ENCODE measurements around the gene IL6ST. TPM values are rescaled to one million over a fixed set of nuclear protein-coding genes. Genes with fewer than 3 reads are reported as not detected.
A peak's percentile ranks its signal among the peaks of the same experiment; 100 is the strongest.

IL6ST gene
- polyA plus RNA-seq, 1 donor (not counting 4 experiments of a cell fraction or from before 2014, with no cell fraction given): 41.3 TPM

DNA sequence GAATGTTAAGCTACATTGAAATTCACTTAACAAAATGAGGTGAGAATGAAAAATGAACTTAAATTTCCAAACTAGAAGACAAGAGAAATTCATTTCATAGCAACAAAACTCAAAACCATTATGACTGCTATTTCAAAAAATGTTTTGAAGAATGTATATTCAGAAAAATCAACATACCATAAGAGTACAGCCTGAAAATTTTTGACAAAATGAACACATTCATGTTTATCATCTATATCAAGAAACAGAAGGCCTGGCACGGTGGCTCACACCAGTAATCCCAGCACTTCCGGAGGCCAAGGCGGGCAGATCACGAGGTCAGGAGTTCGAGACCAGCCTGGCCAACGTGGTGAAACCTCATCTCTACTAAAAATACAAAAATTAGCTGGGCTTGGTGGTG lies 4.2 kb upstream of the IL6ST start:
- Histone ChIP-seq H3K9me1 (ENCODE audit: control insufficient read depth, extremely low read depth, insufficient read depth, low read length) (no peaks in the 10 kb centered on the region), H3K27ac (ENCODE audit: control insufficient read depth, insufficient read depth, low read length) (no peak overlapping the region), H3K27me3 (ENCODE audit: control insufficient read depth, extremely low read depth, insufficient read depth, low read length) (no peaks in the 10 kb centered on the region), H3K36me3 (ENCODE audit: control insufficient read depth in 2 of 2, extremely low read depth in 1 of 2, insufficient read depth in 2 of 2, low read length in 2 of 2) (no peaks in the 10 kb centered on the region), H3K4me2 (ENCODE audit: control insufficient read depth, extremely low read depth, insufficient read depth, low read depth, low read length) (no peak overlapping the region), H3K9me3 (ENCODE audit: control insufficient read depth, low read depth, low read length) (no peaks in the 10 kb centered on the region), H3K4me3 (ENCODE audit: control insufficient read depth in 2 of 3, extremely low read depth in 1 of 3, insufficient read depth in 2 of 3, low read depth in 1 of 3, low read length in 3 of 3) (no peak overlapping the region), H2AFZ (ENCODE audit: control insufficient read depth, low read length) (no peak overlapping the region), H3K79me2 (ENCODE audit: control insufficient read depth, insufficient read depth, low read length) (peaks cover 4% of the 10 kb centered on the region), H3K9ac (ENCODE audit: control insufficient read depth, extremely low read depth, insufficient read depth, low read length) (no peak overlapping the region), H4K20me1 (ENCODE audit: control insufficient read depth, extremely low read depth, insufficient read depth, low read length) (no peaks in the 10 kb centered on the region), H3K4me1 (ENCODE audit: control insufficient read depth, extremely low read depth, insufficient read depth, low read length) (peaks cover 6% of the 10 kb centered on the region)
- no peak for TF ChIP-seq EZH2 (IDR thresholded peaks at IDR 0.05; ENCODE audit: low read length)
- TF ChIP-seq, protein P1, sequence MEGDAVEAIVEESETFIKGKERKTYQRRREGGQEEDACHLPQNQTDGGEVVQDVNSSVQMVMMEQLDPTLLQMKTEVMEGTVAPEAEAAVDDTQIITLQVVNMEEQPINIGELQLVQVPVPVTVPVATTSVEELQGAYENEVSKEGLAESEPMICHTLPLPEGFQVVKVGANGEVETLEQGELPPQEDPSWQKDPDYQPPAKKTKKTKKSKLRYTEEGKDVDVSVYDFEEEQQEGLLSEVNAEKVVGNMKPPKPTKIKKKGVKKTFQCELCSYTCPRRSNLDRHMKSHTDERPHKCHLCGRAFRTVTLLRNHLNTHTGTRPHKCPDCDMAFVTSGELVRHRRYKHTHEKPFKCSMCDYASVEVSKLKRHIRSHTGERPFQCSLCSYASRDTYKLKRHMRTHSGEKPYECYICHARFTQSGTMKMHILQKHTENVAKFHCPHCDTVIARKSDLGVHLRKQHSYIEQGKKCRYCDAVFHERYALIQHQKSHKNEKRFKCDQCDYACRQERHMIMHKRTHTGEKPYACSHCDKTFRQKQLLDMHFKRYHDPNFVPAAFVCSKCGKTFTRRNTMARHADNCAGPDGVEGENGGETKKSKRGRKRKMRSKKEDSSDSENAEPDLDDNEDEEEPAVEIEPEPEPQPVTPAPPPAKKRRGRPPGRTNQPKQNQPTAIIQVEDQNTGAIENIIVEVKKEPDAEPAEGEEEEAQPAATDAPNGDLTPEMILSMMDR (optimal IDR thresholded peaks at IDR 0.05 in 1 of 3, IDR thresholded peaks at IDR 0.05 in 1 of 3, conservative IDR thresholded peaks at IDR 0.05 in 1 of 3; ENCODE audit: extremely low read depth in 1 of 3, insufficient read depth in 2 of 3, low read length in 3 of 3): no peak
- no peak for FAIRE-seq
- no peak for DNase-seq (ENCODE audit: low read depth, low spot score)
- dilution Hi-C loops (cut with MboI; ENCODE audit: extremely low pct_ligation_motif_present, low sequenced_read_pairs): no loop called here

DNA sequence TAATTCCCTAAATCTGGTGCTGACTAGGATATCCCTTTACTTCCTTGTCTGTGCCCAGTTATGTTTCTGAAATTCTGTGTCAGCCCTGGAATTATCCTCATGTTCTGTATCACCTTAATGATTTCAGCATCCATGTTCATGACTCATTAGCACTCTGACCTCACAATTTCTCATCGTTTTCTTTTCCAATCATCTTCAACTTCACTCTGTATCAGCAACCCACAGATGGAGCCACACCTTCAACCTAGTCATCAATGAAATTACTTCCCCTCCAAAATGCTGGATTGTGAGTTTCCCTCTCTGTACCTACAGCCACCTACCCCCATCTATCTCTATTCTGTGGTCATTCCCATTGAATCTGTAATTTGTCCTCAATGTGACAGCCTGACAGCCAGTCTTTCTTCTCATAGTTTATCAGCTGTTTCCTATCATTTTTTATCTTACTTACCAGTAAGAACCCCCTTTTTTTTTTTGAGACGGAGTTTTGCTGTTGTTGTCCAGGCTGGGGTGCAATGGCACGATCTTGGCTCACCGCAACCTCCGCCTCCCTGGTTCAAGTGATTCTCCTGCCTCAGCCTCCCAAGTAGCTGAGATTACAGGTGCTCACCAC lies 3.1 kb upstream of the IL6ST start:
- Histone ChIP-seq H3K9ac (ENCODE audit: control insufficient read depth, extremely low read depth, insufficient read depth, low read length) (no peak overlapping the region), H3K9me1 (ENCODE audit: control insufficient read depth, extremely low read depth, insufficient read depth, low read length) (no peaks in the 10 kb centered on the region), H4K20me1 (ENCODE audit: control insufficient read depth, extremely low read depth, insufficient read depth, low read length) (no peaks in the 10 kb centered on the region), H3K4me1 (ENCODE audit: control insufficient read depth, extremely low read depth, insufficient read depth, low read length) (peaks cover 9% of the 10 kb centered on the region), H3K4me2 (ENCODE audit: control insufficient read depth, extremely low read depth, insufficient read depth, low read depth, low read length) (no peak overlapping the region), H3K79me2 (ENCODE audit: control insufficient read depth, insufficient read depth, low read length) (peaks cover 13% of the 10 kb centered on the region), H2AFZ (ENCODE audit: control insufficient read depth, low read length) (no peak overlapping the region), H3K9me3 (ENCODE audit: control insufficient read depth, low read depth, low read length) (no peaks in the 10 kb centered on the region), H3K36me3 (ENCODE audit: control insufficient read depth in 2 of 2, extremely low read depth in 1 of 2, insufficient read depth in 2 of 2, low read length in 2 of 2) (no peaks in the 10 kb centered on the region), H3K27ac (ENCODE audit: control insufficient read depth, insufficient read depth, low read length) (peak overlapping the region; percentile 42), H3K27me3 (ENCODE audit: control insufficient read depth, extremely low read depth, insufficient read depth, low read length) (no peaks in the 10 kb centered on the region), H3K4me3 (ENCODE audit: control insufficient read depth in 2 of 3, extremely low read depth in 1 of 3, insufficient read depth in 2 of 3, low read depth in 1 of 3, low read length in 3 of 3) (no peak overlapping the region)
- dilution Hi-C loops (cut with MboI; ENCODE audit: extremely low pct_ligation_motif_present, low sequenced_read_pairs): no loop called here
- no peak for TF ChIP-seq EZH2 (IDR thresholded peaks at IDR 0.05; ENCODE audit: low read length)
- TF ChIP-seq, protein P1 (optimal IDR thresholded peaks at IDR 0.05 in 1 of 3, IDR thresholded peaks at IDR 0.05 in 1 of 3, conservative IDR thresholded peaks at IDR 0.05 in 1 of 3; ENCODE audit: extremely low read depth in 1 of 3, insufficient read depth in 2 of 3, low read length in 3 of 3): no peak
- peak; percentile 78 for DNase-seq (ENCODE audit: low read depth, low spot score)
- FAIRE-seq: peak; percentile 20

All from keratinocyte (primary cell).